GM19238 (cell line): ENCODE measurements around the gene ABRAXAS1.
"Not testable (repeated sequence)": the region's sequence is repeated elsewhere in the genome, so short reads cannot be mapped to it uniquely, and the experiment has no call there.

Experiments used
- DNase-seq: peaks from one replicate; pipeline ENCODE4 v3.0.0; 2011; ENCODE audit warnings: low spot score; ENCODE audit not compliant: insufficient read length

The ABRAXAS1 gene

DNA sequence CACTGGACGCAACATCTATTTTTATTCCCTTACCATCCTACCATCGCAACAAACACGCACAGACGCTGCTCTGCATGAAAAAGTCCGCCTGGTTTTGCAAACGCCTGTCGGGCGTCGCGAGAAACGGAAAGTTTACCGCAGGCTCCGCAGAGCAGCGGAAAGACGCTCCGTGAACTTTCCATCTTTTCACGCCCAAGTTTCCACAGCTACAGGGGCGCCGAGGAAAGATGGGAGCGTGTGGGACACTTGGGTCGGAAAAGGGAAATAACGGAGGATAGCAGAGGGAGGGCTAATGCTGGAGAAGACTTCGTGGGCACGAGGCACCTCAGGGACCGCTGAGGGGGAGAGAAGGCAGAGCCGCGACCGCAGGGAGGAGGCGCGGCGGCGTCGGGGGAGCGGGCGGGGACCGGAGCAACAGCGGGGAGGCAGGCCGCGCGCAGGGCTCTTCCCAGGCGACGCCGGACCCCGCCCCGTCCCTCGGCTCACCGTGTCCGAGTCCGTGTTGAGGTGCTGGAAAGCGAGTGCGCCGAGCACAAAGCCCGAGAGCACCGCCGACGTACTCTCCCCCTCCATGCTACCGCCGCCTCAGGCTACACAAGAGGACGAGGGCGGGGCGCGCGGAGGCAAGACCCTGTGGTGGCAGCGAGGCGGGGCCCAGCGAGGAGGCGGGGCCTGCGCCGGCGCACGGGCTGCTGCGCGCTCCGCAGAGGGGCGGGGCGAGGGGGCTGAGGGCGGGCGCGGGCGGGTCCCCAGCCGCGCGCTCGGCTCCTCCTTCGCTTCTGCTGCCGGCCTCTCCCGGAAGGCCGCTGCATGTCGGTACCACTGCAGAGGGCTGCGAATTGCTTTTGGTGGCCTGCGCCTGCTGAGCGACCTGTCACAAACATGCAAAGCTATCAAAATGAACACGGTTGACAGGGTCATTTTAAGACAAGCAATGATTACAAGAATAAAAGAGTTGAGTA, at the start of gene ABRAXAS1:
ABRAXAS1 (minus strand) TSS at position 601 of the 962 bp plus-strand sequence; CDS start at position 573, 28 bp downstream.
- peak; percentile 92 for DNase-seq

GRCh38 chr4:83527671-83528070, 42.8 kb upstream of the ABRAXAS1 start:
- DNase-seq, result no peak

- no peak for DNase-seq
Observed at GRCh38 chr4:83522239-83522638, 37.3 kb upstream of the ABRAXAS1 start.

GRCh38 chr4:83516042-83516772, 31.3 kb upstream of the ABRAXAS1 start:
- no peak for DNase-seq

DNA sequence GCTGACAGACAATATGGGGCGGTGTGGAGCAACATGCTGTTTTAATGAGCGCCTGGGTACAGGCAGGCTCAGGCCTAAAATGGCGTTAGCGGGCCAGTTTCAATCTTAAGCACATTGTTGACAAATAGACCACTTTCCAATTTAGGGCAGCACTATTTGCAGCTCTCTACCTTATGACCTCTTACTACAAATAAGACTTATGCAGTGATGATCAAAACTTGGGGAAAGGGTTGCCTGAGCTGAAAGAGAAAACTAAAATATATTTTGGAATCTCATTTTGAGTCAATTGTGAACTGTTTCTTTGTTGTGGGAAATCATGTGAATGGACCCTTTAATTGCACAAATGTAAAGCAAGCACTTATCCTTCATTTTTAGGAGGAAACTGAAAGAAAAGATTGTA, 25.5 kb upstream of the ABRAXAS1 start:
- DNase-seq, result no peak

- DNase-seq, result peak; percentile 12
Observed at GRCh38 chr4:83509156-83509585, 24.3 kb upstream of the ABRAXAS1 start.

DNA sequence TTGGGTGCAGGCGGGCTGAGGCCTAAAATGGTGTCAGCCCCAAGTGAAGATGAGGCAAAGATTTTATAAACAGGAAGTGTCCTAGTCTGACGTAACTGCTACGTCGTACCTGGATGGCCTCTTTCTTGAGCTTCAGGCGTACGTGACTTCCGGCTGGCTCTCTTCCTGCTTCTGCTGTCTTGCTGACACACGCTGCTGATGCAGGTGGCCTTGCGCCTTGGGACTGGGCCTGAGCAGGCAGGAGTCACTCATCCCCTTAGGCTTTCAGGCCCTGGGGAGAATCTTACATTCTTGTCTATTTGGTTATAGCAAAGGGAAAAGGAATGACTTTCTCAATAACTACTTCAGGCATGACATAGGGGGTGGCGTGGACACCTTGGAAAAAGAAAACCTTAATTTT, 20.1 kb upstream of the ABRAXAS1 start:
- no peak for DNase-seq

- DNase-seq, result no peak
Observed at GRCh38 chr4:83504503-83504902, 19.6 kb upstream of the ABRAXAS1 start.

DNA sequence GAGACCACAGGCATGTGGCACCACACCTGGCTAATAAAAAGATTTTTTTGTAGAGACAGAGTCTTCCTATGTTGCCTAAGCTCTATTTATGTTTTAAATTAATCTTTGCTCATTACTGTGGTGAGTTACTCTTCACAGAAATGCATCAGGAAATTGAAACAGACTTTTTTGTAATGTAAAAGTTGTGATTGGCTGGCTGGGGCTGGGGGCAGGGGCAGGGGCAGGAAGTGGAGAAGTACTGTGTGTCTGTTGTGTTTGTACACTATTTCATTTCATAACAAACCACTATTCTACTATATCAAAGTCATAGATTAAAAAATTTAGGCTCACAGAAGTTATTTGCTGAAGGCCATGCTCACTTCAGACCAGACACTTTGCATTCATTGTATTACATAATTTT, 19.1 kb upstream of the ABRAXAS1 start:
- DNase-seq, result no peak

GRCh38 chr4:83501671-83502070, 16.8 kb upstream of the ABRAXAS1 start:
- not testable (repeated sequence) for DNase-seq

DNA sequence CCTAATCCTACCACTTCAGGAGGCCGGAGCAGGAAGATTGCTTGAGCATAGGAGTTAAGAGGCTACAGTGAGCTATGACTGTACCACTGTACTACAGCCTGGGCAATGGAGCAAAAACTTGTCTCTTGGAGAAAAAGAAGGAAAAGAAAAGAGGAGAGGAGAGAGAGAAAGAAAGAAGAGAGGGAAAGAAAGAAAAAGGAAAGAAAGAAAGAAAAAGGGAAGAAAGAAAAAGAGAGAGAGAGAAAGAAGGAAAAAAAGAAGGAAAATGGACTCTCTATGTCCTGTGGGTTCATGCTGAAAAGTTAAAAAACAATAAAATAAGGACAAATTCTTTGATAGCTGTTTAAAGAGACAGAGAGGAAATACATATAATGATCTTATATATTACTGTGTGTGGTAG, 13.3 kb upstream of the ABRAXAS1 start:
- DNase-seq, result no peak

GRCh38 chr4:83496085-83496917, 11.4 kb upstream of the ABRAXAS1 start:
- DNase-seq, result not testable (repeated sequence)

DNA sequence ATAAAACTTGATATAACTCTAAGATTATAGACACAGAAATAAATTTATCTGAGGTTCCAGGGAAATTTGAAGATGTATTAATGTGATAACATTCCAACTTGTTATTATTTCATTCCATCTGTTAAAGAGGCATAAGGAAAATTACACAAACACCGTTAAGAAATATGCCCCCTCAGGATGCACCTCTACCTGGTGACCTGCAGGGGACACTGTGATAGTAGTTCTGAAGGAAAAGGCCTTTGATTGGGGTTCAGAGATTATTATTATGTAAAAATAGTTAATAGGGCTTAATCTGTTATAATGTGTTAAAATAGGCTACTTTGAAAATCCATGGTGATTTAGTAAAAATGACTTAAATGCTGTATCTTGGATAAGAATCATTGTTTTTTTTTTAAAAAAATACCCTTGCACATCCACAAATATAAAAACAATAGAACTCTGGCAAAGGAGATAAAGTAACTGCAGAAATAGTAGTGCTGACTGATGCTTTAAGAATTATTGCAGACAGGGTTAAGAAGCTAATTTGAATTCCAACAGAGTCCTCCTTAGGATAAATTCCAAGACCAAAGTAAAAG, 6.1 kb upstream of the ABRAXAS1 start:
- DNase-seq, result peak; percentile 33

DNA sequence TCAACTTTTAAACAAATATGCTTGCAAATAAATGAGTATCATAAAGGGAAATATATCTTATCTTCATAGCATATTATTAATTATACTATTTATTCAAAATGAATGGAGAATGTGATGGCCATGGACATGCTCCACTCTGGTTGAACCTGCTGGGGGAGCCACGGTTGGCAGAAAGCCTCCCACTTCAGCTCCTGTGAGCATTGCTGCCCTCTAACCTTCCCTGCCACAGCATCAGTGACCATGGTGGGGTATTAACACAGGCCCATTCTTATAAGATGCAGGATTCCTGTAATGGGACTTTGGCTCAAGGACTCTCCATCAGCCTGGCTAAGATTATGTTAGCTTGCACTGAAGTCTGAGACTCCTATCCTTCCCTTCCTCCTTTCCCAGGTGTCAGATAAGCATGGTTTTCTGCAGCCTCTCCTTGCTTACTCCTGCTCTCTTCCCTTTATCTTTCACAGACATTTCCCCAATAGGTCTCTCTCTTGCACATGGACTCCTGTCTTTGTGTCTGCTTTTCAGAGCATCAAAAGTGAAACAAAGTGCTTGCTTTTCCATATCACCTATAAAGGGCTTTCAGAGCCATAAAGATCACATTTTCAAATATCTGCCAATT, 4.9 kb upstream of the ABRAXAS1 start:
- DNase-seq, result no peak

DNA sequence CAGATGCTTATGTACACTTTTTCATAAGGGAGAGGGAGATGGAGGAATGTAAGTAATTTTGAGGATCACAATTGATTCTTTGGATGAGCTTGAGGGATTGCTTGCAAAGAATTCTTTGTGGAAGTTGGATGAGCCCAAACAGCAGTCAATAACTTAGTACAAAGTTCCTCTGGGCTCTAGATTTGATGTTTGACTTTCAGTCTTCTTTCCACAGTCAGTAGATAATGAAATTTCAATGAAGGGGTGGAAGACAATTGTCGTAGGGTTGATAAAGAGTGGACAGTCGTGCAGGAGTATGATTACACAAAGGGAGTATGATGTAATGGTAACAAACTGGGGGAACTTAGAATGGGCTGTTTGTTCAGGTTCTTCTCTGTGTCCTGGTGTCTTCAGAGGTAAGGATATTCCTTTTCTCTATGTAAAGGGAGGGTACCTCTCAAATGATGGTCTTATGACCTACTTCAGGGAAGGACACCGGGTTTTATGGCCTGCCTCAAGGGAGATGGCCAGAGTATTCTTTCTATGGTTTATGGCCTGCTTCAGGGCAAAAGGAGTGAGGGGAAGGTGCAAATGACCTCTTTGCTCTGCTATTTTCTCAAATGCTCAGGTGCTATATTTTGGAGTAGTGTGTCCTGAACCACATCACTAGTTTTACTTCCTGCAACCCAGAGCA, 1.7 kb upstream of the ABRAXAS1 start:
- no peak for DNase-seq

DNA sequence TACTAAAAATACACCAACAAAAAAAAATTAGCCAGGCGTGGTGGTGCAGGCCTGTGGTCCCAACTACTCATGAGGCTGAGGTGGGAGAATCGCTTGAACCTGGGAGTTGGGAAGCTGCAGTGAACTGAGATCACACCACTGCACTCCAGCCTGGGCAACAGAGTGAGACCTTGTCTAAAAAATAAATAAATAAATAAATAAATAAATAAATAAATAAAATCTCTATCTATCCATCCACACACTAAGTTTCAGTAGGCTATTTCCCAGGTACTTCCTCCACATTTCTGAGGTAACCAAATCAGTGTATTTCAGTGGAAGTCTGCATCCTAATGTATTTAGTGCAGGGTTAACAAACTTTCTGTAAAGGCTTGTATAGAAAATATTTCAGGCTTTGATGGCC, 10.9 kb downstream of the ABRAXAS1 start:
- no peak for DNase-seq

GRCh38 chr4:83473423-83473822, 11.5 kb downstream of the ABRAXAS1 start:
- DNase-seq, result no peak

- DNase-seq, result no peak
Observed at GRCh38 chr4:83456184-83456501, 28.8 kb downstream of the ABRAXAS1 start.

DNA sequence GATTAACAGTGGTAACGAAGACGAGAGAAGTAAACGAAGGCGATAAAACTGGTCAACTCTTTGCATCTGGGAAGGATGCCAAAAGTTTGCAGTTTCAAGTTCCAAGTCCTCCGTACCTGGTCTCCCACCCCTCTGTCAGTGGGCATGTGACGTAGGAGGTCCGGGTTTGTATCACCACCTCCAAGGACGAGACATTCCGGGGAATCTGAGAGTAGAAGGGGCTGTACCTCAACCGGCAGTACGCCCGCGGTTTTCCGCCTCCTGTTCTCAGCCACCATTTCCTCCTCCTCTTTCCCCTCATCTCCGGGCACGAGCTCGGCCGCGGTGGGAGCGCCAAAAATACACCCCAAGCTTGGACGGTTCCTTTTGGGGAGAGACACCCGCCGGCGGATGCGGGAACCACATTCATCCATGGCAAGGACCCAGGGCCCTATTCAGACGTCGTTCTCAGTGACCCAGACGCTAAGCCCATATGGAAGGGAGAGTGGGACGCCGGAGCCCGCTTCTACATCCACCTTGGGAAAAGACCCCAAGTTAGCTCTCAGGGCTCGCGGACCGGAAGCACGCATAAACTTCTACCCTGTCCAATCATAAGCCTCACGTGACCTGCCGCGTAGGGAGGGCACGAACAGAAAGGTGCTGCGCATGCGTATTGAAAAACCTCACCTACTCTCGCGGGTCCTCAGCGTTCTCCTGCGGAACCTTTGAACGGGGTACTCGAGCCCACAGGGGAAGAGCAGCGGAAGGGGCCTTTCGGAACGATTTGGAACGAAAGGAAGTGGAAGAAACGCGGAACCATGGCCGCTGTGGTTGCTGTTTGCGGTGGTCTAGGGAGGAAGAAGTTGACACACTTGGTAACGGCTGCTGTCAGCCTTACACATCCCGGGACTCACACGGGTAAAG, 29.4 kb downstream of the ABRAXAS1 start, which contains the start of the genes HELQ and MRPS18C:
HELQ (minus strand) TSS at position 543 of the 903 bp plus-strand sequence; CDS start at position 413, 130 bp downstream.
MRPS18C (plus strand) TSS at position 778 of the 903 bp plus-strand sequence; CDS start at position 798, 20 bp downstream.
- DNase-seq, result peak; percentile 82
